BJ (cell line): ENCODE results near the gene BBS1. TPM values are rescaled to one million over a fixed set of nuclear protein-coding genes. Genes with fewer than 3 reads are reported as not detected.

Source experiments
- polyA plus RNA-seq: library from polyadenylated mRNA; depleted of rRNA; stranded (reverse); fragments of >200 nt; gene quantifications from 2 replicates; pipeline ENCODE4 v1.2.3, GENCODE V29; 2011; rRNA removed

The BBS1 gene
- polyA plus RNA-seq, 1 experiment, result 31.1 TPM

Other genes with a start within 250 kb of the BBS1 start
- gene RAB1B, start 242.0 kb upstream of the BBS1 start, polyA plus RNA-seq, result 170 and 251 TPM in 2 replicates
- gene CNIH2, start 232.5 kb upstream of the BBS1 start, polyA plus RNA-seq, result 0.75 and 1.2 TPM in 2 replicates
- 151 and 228 TPM in 2 replicates for gene YIF1A, start 221.5 kb upstream of the BBS1 start, polyA plus RNA-seq
- gene TMEM151A, start 218.7 kb upstream of the BBS1 start, polyA plus RNA-seq, result 0.15 TPM in 1 of 2 replicates, not detected in the other
- gene CD248, start 193.6 kb upstream of the BBS1 start, polyA plus RNA-seq, result 83.0 and 180 TPM in 2 replicates
- gene RIN1, start 174.2 kb upstream of the BBS1 start, polyA plus RNA-seq, result 6.3 and 9.2 TPM in 2 replicates
- gene BRMS1, start 165.5 kb upstream of the BBS1 start, polyA plus RNA-seq, result 36.7 and 46.3 TPM in 2 replicates
- gene B4GAT1, start 163.0 kb upstream of the BBS1 start, polyA plus RNA-seq, result 12.7 and 16.8 TPM in 2 replicates
- gene SLC29A2, start 138.9 kb upstream of the BBS1 start, polyA plus RNA-seq, result 0.21 and 0.48 TPM in 2 replicates
- gene NPAS4, start 89.6 kb upstream of the BBS1 start, polyA plus RNA-seq, result 0.43 and 0.72 TPM in 2 replicates
- gene MRPL11, start 71.8 kb upstream of the BBS1 start, polyA plus RNA-seq, result 52.7 and 54.5 TPM in 2 replicates
- 4.9 and 8.0 TPM in 2 replicates for gene PELI3, start 43.7 kb upstream of the BBS1 start, polyA plus RNA-seq
- gene DPP3, start 30.2 kb upstream of the BBS1 start, polyA plus RNA-seq, result 49.5 and 85.2 TPM in 2 replicates
- 9.1 and 11.9 TPM in 2 replicates for gene ZDHHC24, start 35.4 kb downstream of the BBS1 start, polyA plus RNA-seq
- gene ACTN3, start 36.3 kb downstream of the BBS1 start, polyA plus RNA-seq, result not detected in 2 replicates
- 30.4 and 44.0 TPM in 2 replicates for gene CTSF, start 58.0 kb downstream of the BBS1 start, polyA plus RNA-seq
- gene CCDC87, start 82.4 kb downstream of the BBS1 start, polyA plus RNA-seq, result 0.12 and 0.15 TPM in 2 replicates
- 23.9 and 36.4 TPM in 2 replicates for gene CCS, start 82.5 kb downstream of the BBS1 start, polyA plus RNA-seq
- gene RBM14, start 106.0 kb downstream of the BBS1 start, polyA plus RNA-seq, result 16.9 and 18.6 TPM in 2 replicates
- 183 and 213 TPM in 2 replicates for gene RBM4, start 128.1 kb downstream of the BBS1 start, polyA plus RNA-seq
- gene RBM4B, start 167.3 kb downstream of the BBS1 start, polyA plus RNA-seq, result 26.7 and 29.6 TPM in 2 replicates
- 0.07 and 0.25 TPM in 2 replicates for gene SPTBN2, start 218.6 kb downstream of the BBS1 start, polyA plus RNA-seq